ENCODE measurements around the gene TTC21B. TPM values are rescaled to one million over a fixed set of nuclear protein-coding genes. Genes with fewer than 3 reads are reported as not detected.

TTC21B gene
- 156 TPM for total RNA-seq

GRCh38 chr2:165953655-165954606, at the start of gene TTC21B:
TTC21B (minus strand) TSS chr2:165953776; CDS start chr2:165953705, 71 bp downstream.

Other genes with a start within 250 kb of the TTC21B start
- 7.8 TPM for gene GALNT3, start 159.5 kb downstream of the TTC21B start, total RNA-seq
- 29.1 TPM for gene SCN1A, start 174.2 kb upstream of the TTC21B start, total RNA-seq